ENCODE data around the gene MACROD2. TPM values are rescaled to one million over a fixed set of nuclear protein-coding genes. Genes with fewer than 3 reads are reported as not detected.

The MACROD2 gene
- polyA plus RNA-seq, 1 donor (not counting 4 experiments of a cell fraction or from before 2014, with no cell fraction given), result 0.71 TPM

- Histone ChIP-seq H3K9me1 (ENCODE audit: control insufficient read depth, extremely low read depth, insufficient read depth, low read length) (no peaks in the 10 kb centered on the region), H3K79me2 (ENCODE audit: control insufficient read depth, insufficient read depth, low read length) (no peaks in the 10 kb centered on the region), H3K27me3 (ENCODE audit: control insufficient read depth, extremely low read depth, insufficient read depth, low read length) (no peaks in the 10 kb centered on the region), H2AFZ (ENCODE audit: control insufficient read depth, low read length) (no peak overlapping the region), H3K4me2 (ENCODE audit: control insufficient read depth, extremely low read depth, insufficient read depth, low read depth, low read length) (no peak overlapping the region), H3K9ac (ENCODE audit: control insufficient read depth, extremely low read depth, insufficient read depth, low read length) (no peak overlapping the region), H3K36me3 (ENCODE audit: control insufficient read depth in 2 of 2, extremely low read depth in 1 of 2, insufficient read depth in 2 of 2, low read length in 2 of 2) (no peaks in the 10 kb centered on the region), H3K4me1 (ENCODE audit: control insufficient read depth, extremely low read depth, insufficient read depth, low read length) (no peaks in the 10 kb centered on the region), H3K27ac (ENCODE audit: control insufficient read depth, insufficient read depth, low read length) (no peak overlapping the region), H3K9me3 (ENCODE audit: control insufficient read depth, low read depth, low read length) (no peaks in the 10 kb centered on the region), H3K4me3 (ENCODE audit: control insufficient read depth in 2 of 3, extremely low read depth in 1 of 3, insufficient read depth in 2 of 3, low read depth in 1 of 3, low read length in 3 of 3) (no peak overlapping the region), H4K20me1 (ENCODE audit: control insufficient read depth, extremely low read depth, insufficient read depth, low read length) (no peaks in the 10 kb centered on the region)
- DNase-seq (ENCODE audit: low read depth, low spot score), result no peak
- no peak for FAIRE-seq
- TF ChIP-seq, protein P1, sequence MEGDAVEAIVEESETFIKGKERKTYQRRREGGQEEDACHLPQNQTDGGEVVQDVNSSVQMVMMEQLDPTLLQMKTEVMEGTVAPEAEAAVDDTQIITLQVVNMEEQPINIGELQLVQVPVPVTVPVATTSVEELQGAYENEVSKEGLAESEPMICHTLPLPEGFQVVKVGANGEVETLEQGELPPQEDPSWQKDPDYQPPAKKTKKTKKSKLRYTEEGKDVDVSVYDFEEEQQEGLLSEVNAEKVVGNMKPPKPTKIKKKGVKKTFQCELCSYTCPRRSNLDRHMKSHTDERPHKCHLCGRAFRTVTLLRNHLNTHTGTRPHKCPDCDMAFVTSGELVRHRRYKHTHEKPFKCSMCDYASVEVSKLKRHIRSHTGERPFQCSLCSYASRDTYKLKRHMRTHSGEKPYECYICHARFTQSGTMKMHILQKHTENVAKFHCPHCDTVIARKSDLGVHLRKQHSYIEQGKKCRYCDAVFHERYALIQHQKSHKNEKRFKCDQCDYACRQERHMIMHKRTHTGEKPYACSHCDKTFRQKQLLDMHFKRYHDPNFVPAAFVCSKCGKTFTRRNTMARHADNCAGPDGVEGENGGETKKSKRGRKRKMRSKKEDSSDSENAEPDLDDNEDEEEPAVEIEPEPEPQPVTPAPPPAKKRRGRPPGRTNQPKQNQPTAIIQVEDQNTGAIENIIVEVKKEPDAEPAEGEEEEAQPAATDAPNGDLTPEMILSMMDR (optimal IDR thresholded peaks at IDR 0.05 in 1 of 3, IDR thresholded peaks at IDR 0.05 in 1 of 3, conservative IDR thresholded peaks at IDR 0.05 in 1 of 3; ENCODE audit: extremely low read depth in 1 of 3, insufficient read depth in 2 of 3, low read length in 3 of 3), result no peak
- no peak for TF ChIP-seq EZH2 (IDR thresholded peaks at IDR 0.05; ENCODE audit: low read length)
- dilution Hi-C loops (cut with MboI; ENCODE audit: extremely low pct_ligation_motif_present, low sequenced_read_pairs), result no loop called here
Observed at GRCh38 chr20:15612769-15613168, 1617.5 kb downstream of the MACROD2 start.

GRCh38 chr20:15613530-15613929 is 1618.2 kb downstream of the MACROD2 start:
- H3K36me3 ChIP-seq (ENCODE audit: control insufficient read depth in 2 of 2, extremely low read depth in 1 of 2, insufficient read depth in 2 of 2, low read length in 2 of 2), result no peaks in the 10 kb centered on the region
- no peak overlapping the region for H3K9ac ChIP-seq (ENCODE audit: control insufficient read depth, extremely low read depth, insufficient read depth, low read length)
- no peaks in the 10 kb centered on the region for H3K9me3 ChIP-seq (ENCODE audit: control insufficient read depth, low read depth, low read length)
- H3K27me3 ChIP-seq (ENCODE audit: control insufficient read depth, extremely low read depth, insufficient read depth, low read length), result no peaks in the 10 kb centered on the region
- no peaks in the 10 kb centered on the region for H3K4me1 ChIP-seq (ENCODE audit: control insufficient read depth, extremely low read depth, insufficient read depth, low read length)
- no peak overlapping the region for H2AFZ ChIP-seq (ENCODE audit: control insufficient read depth, low read length)
- no peak overlapping the region for H3K27ac ChIP-seq (ENCODE audit: control insufficient read depth, insufficient read depth, low read length)
- H3K79me2 ChIP-seq (ENCODE audit: control insufficient read depth, insufficient read depth, low read length), result no peaks in the 10 kb centered on the region
- FAIRE-seq (no peak), DNase-seq (ENCODE audit: low read depth, low spot score) (no peak)
- no peaks in the 10 kb centered on the region for H3K9me1 ChIP-seq (ENCODE audit: control insufficient read depth, extremely low read depth, insufficient read depth, low read length)
- H3K4me3 ChIP-seq (ENCODE audit: control insufficient read depth in 2 of 3, extremely low read depth in 1 of 3, insufficient read depth in 2 of 3, low read depth in 1 of 3, low read length in 3 of 3), result no peak overlapping the region
- H4K20me1 ChIP-seq (ENCODE audit: control insufficient read depth, extremely low read depth, insufficient read depth, low read length), result no peaks in the 10 kb centered on the region
- dilution Hi-C loops (cut with MboI; ENCODE audit: extremely low pct_ligation_motif_present, low sequenced_read_pairs), result no loop called here
- TF ChIP-seq, protein P1 (optimal IDR thresholded peaks at IDR 0.05 in 1 of 3, IDR thresholded peaks at IDR 0.05 in 1 of 3, conservative IDR thresholded peaks at IDR 0.05 in 1 of 3; ENCODE audit: extremely low read depth in 1 of 3, insufficient read depth in 2 of 3, low read length in 3 of 3), result no peak
- no peak for TF ChIP-seq EZH2 (IDR thresholded peaks at IDR 0.05; ENCODE audit: low read length)
- H3K4me2 ChIP-seq (ENCODE audit: control insufficient read depth, extremely low read depth, insufficient read depth, low read depth, low read length), result no peak overlapping the region
